HepG2 (cell line): ENCODE data around the gene ARHGAP26. TPM values are rescaled to one million over a fixed set of nuclear protein-coding genes. Genes with fewer than 3 reads are reported as not detected.

Experiments
- ATAC-seq: fragments of 200-7000 bp; cut with Tn5 transposase; 3 replicates; pipeline ENCODE4 v1.9.1; 2020; ENCODE audit warnings: mild to moderate bottlenecking, moderate library complexity
- BruUV-seq: library from RNA; stranded (reverse); fragments of 400-500 nt; replicated peaks from 2 replicates; lab custom pipeline; 2021; lab: Mats Ljungman, UMichigan
- CTCF ChIA-PET: fragments of 300-600 bp; formaldehyde crosslinking; extraction: SDS; loops from one replicate; lab custom pipeline; 2021; ENCODE audit warnings: low total read pairs, inconsistent platforms, low intra/inter-chr PET ratio; lab: Yijun Ruan, JAX
- POLR2A ChIA-PET: fragments of 350-600 bp; sonication (Branson Sonifier 250); formaldehyde crosslinking; loops from one replicate; lab custom pipeline; 2020; ENCODE audit warnings: antibody characterized with exemption, inconsistent platforms; lab: Yijun Ruan, JAX
- DNase-seq: peaks from one replicate; pipeline ENCODE4 v3.0.0-alpha.2; 2015; ENCODE audit warnings: low spot score
- FAIRE-seq: peaks from 3 replicates; lab custom pipeline; 2011; peaks lifted over from hg19 to GRCh38; lab: Jason Lieb, UNC
- H2AFZ ChIP-seq: one replicate; pipeline ENCODE4 v1.6.1; 2011; ENCODE audit warnings: low read length, inconsistent platforms
- H3K27ac ChIP-seq: fragments of 300-600 bp; 3 replicates; pipeline ENCODE4 v1.8.0; 2011; ENCODE audit warnings: mixed run types, mild to moderate bottlenecking, mixed read lengths, low read length, inconsistent platforms; ENCODE audit not compliant: insufficient read depth; ENCODE audit errors: extremely low read length
- H3K27me3 ChIP-seq, 2 experiments: fragments of 200-600 bp in 1 of 2; 2 replicates in 1 of 2; 3 replicates in 1 of 2; pipeline versions ENCODE4 v1.6.0 to v1.8.0; 2011; ENCODE audit warnings: low read length in 2 of 2, mild to moderate bottlenecking in 2 of 2, moderate library complexity in 2 of 2, inconsistent platforms in 1 of 2; ENCODE audit not compliant: insufficient read depth in 2 of 2, control insufficient read depth in 1 of 2
- H3K36me3 ChIP-seq, 2 experiments: fragments of 200-600 bp in 1 of 2; replicated peaks in 1 of 2; 2 replicates in 1 of 2; 3 replicates in 1 of 2; pipeline versions ENCODE4 v1.5.1 to v1.8.0; 2011; ENCODE audit warnings: low read length in 2 of 2, inconsistent platforms in 1 of 2; ENCODE audit not compliant: insufficient read depth in 2 of 2, control insufficient read depth in 1 of 2
- H3K4me1 ChIP-seq: 2 replicates; pipeline ENCODE4 v1.5.1; 2012; ENCODE audit warnings: low read length, inconsistent platforms; ENCODE audit not compliant: insufficient read depth
- H3K4me2 ChIP-seq: 2 replicates; pipeline ENCODE4 v1.6.0; 2011; ENCODE audit warnings: low read depth, low read length, inconsistent platforms
- H3K4me3 ChIP-seq, 3 experiments: fragments of 200-600 bp in 1 of 3; sonication (generic), shearing (Covaris generic) in 1 of 3; replicated peaks in 1 of 3; 2 replicates each; pipeline ENCODE4 v1.5.1; 2011 to 2016; ENCODE audit warnings: low read length in 3 of 3, inconsistent platforms in 2 of 3, low read depth in 2 of 3, mild to moderate bottlenecking in 2 of 3, control low read depth in 1 of 3, mixed read lengths in 1 of 3; ENCODE audit not compliant: insufficient read depth in 1 of 3
- H3K79me2 ChIP-seq: one replicate; pipeline ENCODE4 v1.6.1; 2011; ENCODE audit warnings: low read length, inconsistent platforms; ENCODE audit not compliant: insufficient read depth
- H3K9ac ChIP-seq: 2 replicates; pipeline ENCODE4 v1.6.0; 2011; ENCODE audit warnings: mild to moderate bottlenecking, low read depth, low read length, inconsistent platforms; ENCODE audit not compliant: insufficient read depth
- H3K9me3 ChIP-seq: 2 replicates; pipeline ENCODE4 v1.5.1; 2012; ENCODE audit warnings: mild to moderate bottlenecking, low read length
- H4K20me1 ChIP-seq: 2 replicates; pipeline ENCODE4 v1.6.0; 2011; ENCODE audit warnings: inconsistent platforms, mild to moderate bottlenecking, low read length, moderate library complexity; ENCODE audit not compliant: insufficient read depth
- MAFF ChIP-seq: IDR thresholded peaks from 2 replicates; pipeline ENCODE4 v1.6.1; 2011; ENCODE audit warnings: low read depth, low read length, improper control_type of control experiment
- ZNF619 ChIP-seq: sonication (generic); formaldehyde crosslinking; IDR thresholded peaks from 2 replicates; pipeline ENCODE4 v1.4.0; 2020; ENCODE audit warnings: mild to moderate bottlenecking, missing genetic modification reagents
- ZNF709 ChIP-seq: sonication (generic); formaldehyde crosslinking; IDR thresholded peaks from 2 replicates; pipeline ENCODE4 v1.5.0; 2020; ENCODE audit warnings: mild to moderate bottlenecking, missing genetic modification reagents
- WGBS: methylation state at CpG from one replicate; pipeline ENCODE4 v1.1.6; 2017; ENCODE audit warnings: low lambda C conversion rate; 5-methylcytosine and 5-hydroxymethylcytosine counted together
- in situ Hi-C: cut with HindIII; loops from 2 replicates; pipeline ENCODE4 v1.10.0; 2017; ENCODE audit warnings: low pct_unique_long_range_greater_than_20kb; ENCODE audit not compliant: extremely low pct_ligation_motif_present
- intact Hi-C: fragments of 100-400 bp; cut with micrococcal nuclease; formaldehyde crosslinking; loops from one replicate; pipeline ENCODE4 v1.10.0; 2022; ENCODE audit not compliant: unreplicated experiment
- polyA plus RNA-seq, 8 experiments: library from polyadenylated mRNA; depleted of rRNA in 3 of 8; stranded (reverse) in 7 of 8; unstranded in 1 of 8; fragments of >200 nt; fragmentation: Illumina TruSeq in 4 of 8; extraction: Trizol in 4 of 8; gene quantifications; 2 replicates each; pipeline versions ENCODE4 v1.2.1 to v1.2.3, GENCODE V29; 2011 to 2016; ENCODE audit warnings: low read depth in 4 of 8, missing spikeins in 1 of 8, mixed read lengths in 1 of 8; ENCODE audit not compliant: insufficient read depth in 1 of 8
- total RNA-seq, 5 experiments: library from RNA; depleted of rRNA; stranded (reverse); fragments of >200 nt; fragmentation: Illumina TruSeq; extraction: Trizol; gene quantifications; 2 replicates each; pipeline ENCODE4 v1.2.3, GENCODE V29; 2016; ENCODE audit warnings: low read depth in 1 of 5
- TF ChIP-seq, protein P1 (sequence below): sonication (generic); formaldehyde crosslinking; IDR thresholded peaks from 2 replicates; pipeline ENCODE4 v1.4.0; 2020; ENCODE audit warnings: mild to moderate bottlenecking, missing genetic modification reagents
- TF ChIP-seq, protein P2 (sequence below): sonication (generic); formaldehyde crosslinking; IDR thresholded peaks from 2 replicates; pipeline ENCODE4 v1.5.0; 2020; ENCODE audit warnings: mild to moderate bottlenecking, missing genetic modification reagents, borderline replicate concordance

Gene ARHGAP26
- total and polyA plus RNA-seq, 2 of the 13 experiments (the other 11 are each of a cell fraction or from before 2014, with no cell fraction given): 9.6 to 18.2 TPM

DNA sequence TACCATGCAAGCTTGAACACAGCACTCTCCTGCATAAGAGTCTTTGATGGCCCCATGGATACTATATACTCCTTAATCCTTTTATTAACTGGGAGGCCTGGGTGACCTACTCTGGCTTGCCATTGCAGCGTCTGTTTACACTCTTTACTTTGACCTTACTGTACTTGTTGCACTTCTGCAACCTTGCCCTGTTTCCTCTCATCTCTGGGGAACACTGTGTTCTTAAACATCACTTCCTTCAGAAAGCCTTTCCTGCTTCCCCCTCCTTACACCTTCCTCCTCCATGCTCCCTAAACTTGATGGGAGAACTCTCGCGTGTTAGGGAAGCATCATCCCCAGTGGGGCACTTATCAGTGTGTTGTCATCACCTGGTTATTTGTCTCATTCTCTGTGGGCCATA is 411.0 kb downstream of the ARHGAP26 start:
- Histone ChIP-seq H3K27me3 (no peaks in the 10 kb centered on the region), H4K20me1 (no peaks in the 10 kb centered on the region), H3K4me2 (no peak overlapping the region), H3K4me1 (peaks cover 43% of the 10 kb centered on the region), H3K9me3 (no peaks in the 10 kb centered on the region), H3K79me2 (no peaks in the 10 kb centered on the region), H3K4me3 (no peak overlapping the region)
- BruUV-seq: no TSS peak
- 86% methylated on average over 3 of the region's 3 CpGs for WGBS
- intact Hi-C loops: no loop called here
- no peak for ATAC-seq
- TF ChIP-seq, protein P1, sequence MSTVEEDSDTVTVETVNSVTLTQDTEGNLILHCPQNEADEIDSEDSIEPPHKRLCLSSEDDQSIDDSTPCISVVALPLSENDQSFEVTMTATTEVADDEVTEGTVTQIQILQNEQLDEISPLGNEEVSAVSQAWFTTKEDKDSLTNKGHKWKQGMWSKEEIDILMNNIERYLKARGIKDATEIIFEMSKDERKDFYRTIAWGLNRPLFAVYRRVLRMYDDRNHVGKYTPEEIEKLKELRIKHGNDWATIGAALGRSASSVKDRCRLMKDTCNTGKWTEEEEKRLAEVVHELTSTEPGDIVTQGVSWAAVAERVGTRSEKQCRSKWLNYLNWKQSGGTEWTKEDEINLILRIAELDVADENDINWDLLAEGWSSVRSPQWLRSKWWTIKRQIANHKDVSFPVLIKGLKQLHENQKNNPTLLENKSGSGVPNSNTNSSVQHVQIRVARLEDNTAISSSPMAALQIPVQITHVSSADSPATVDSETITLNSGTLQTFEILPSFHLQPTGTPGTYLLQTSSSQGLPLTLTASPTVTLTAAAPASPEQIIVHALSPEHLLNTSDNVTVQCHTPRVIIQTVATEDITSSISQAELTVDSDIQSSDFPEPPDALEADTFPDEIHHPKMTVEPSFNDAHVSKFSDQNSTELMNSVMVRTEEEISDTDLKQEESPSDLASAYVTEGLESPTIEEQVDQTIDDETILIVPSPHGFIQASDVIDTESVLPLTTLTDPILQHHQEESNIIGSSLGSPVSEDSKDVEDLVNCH (CRISPR knock-in tag): no peak
- TF ChIP-seq, protein P2, sequence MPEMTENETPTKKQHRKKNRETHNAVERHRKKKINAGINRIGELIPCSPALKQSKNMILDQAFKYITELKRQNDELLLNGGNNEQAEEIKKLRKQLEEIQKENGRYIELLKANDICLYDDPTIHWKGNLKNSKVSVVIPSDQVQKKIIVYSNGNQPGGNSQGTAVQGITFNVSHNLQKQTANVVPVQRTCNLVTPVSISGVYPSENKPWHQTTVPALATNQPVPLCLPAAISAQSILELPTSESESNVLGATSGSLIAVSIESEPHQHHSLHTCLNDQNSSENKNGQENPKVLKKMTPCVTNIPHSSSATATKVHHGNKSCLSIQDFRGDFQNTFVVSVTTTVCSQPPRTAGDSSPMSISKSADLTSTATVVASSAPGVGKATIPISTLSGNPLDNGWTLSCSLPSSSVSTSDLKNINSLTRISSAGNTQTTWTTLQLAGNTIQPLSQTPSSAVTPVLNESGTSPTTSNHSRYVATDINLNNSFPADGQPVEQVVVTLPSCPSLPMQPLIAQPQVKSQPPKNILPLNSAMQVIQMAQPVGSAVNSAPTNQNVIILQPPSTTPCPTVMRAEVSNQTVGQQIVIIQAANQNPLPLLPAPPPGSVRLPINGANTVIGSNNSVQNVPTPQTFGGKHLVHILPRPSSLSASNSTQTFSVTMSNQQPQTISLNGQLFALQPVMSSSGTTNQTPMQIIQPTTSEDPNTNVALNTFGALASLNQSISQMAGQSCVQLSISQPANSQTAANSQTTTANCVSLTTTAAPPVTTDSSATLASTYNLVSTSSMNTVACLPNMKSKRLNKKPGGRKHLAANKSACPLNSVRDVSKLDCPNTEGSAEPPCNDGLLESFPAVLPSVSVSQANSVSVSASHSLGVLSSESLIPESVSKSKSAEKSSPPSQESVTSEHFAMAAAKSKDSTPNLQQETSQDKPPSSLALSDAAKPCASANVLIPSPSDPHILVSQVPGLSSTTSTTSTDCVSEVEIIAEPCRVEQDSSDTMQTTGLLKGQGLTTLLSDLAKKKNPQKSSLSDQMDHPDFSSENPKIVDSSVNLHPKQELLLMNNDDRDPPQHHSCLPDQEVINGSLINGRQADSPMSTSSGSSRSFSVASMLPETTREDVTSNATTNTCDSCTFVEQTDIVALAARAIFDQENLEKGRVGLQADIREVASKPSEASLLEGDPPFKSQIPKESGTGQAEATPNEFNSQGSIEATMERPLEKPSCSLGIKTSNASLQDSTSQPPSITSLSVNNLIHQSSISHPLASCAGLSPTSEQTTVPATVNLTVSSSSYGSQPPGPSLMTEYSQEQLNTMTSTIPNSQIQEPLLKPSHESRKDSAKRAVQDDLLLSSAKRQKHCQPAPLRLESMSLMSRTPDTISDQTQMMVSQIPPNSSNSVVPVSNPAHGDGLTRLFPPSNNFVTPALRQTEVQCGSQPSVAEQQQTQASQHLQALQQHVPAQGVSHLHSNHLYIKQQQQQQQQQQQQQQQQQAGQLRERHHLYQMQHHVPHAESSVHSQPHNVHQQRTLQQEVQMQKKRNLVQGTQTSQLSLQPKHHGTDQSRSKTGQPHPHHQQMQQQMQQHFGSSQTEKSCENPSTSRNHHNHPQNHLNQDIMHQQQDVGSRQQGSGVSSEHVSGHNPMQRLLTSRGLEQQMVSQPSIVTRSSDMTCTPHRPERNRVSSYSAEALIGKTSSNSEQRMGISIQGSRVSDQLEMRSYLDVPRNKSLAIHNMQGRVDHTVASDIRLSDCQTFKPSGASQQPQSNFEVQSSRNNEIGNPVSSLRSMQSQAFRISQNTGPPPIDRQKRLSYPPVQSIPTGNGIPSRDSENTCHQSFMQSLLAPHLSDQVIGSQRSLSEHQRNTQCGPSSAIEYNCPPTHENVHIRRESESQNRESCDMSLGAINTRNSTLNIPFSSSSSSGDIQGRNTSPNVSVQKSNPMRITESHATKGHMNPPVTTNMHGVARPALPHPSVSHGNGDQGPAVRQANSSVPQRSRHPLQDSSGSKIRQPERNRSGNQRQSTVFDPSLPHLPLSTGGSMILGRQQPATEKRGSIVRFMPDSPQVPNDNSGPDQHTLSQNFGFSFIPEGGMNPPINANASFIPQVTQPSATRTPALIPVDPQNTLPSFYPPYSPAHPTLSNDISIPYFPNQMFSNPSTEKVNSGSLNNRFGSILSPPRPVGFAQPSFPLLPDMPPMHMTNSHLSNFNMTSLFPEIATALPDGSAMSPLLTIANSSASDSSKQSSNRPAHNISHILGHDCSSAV: no peak
- TF ChIP-seq MAFF (no peak), ZNF619 (CRISPR knock-in tag) (no peak), ZNF709 (CRISPR knock-in tag) (no peak)
- TF ChIP-seq, all 625 proteins: peak for 0
- in situ Hi-C loops: no loop called here
- ChIA-PET CTCF (no interaction called here), POLR2A (no interaction called here)
- DNase-seq (no peak), FAIRE-seq (no peak)
- Histone ChIP-seq H3K27ac (no peak overlapping the region), H3K9ac (no peak overlapping the region), H2AFZ (no peak overlapping the region), H3K36me3 (peaks cover 3 to 4% of the 10 kb centered on the region in 2 experiments; a peak in 2 of 5 replicates)
